NCI-H2107 (cell line): ENCODE data around the gene STOX1.
A peak's percentile ranks its signal among the peaks of the same experiment; 100 is the strongest.
"Not testable (repeated sequence)": the region's sequence is repeated elsewhere in the genome, so short reads cannot be mapped to it uniquely, and the experiment has no call there.

ENCODE experiments used
- DNase-seq: peaks from one replicate; lab custom pipeline; 2025; lab: John Stamatoyannopoulos, UW

The STOX1 gene

GRCh38 chr10:68829952-68830351, 2.6 kb downstream of the STOX1 start:
- no peak for DNase-seq

GRCh38 chr10:68831961-68832455, 4.7 kb downstream of the STOX1 start:
- DNase-seq, result no peak

- DNase-seq, result no peak
Measured at GRCh38 chr10:68832601-68833000, 5.3 kb downstream of the STOX1 start.

- no peak for DNase-seq
Measured at GRCh38 chr10:68837626-68838322, 10.4 kb downstream of the STOX1 start.

GRCh38 chr10:68840650-68841049, 13.3 kb downstream of the STOX1 start:
- not testable (repeated sequence) for DNase-seq

- no peak for DNase-seq
Measured at GRCh38 chr10:68848281-68848680, 20.9 kb downstream of the STOX1 start.

GRCh38 chr10:68848806-68849205, 21.5 kb downstream of the STOX1 start:
- DNase-seq, result no peak

- DNase-seq, result no peak
Measured at GRCh38 chr10:68856352-68856751, 29.0 kb downstream of the STOX1 start.

GRCh38 chr10:68857005-68857404, 29.7 kb downstream of the STOX1 start:
- no peak for DNase-seq

- no peak for DNase-seq
Measured at GRCh38 chr10:68861253-68861652, 33.9 kb downstream of the STOX1 start.

- no peak for DNase-seq
Measured at GRCh38 chr10:68864611-68865010, 37.3 kb downstream of the STOX1 start.

- not testable (repeated sequence) for DNase-seq
Measured at GRCh38 chr10:68868173-68868572, 40.8 kb downstream of the STOX1 start.

GRCh38 chr10:68869623-68870022, 42.3 kb downstream of the STOX1 start:
- DNase-seq, result no peak

- no peak for DNase-seq
Measured at GRCh38 chr10:68870061-68870460, 42.7 kb downstream of the STOX1 start.

- no peak for DNase-seq
Measured at GRCh38 chr10:68870545-68871104, 43.3 kb downstream of the STOX1 start.

GRCh38 chr10:68871105-68871711, 43.9 kb downstream of the STOX1 start:
- DNase-seq, result no peak

GRCh38 chr10:68871731-68872342, 44.5 kb downstream of the STOX1 start:
- peak; percentile 82 for DNase-seq

- DNase-seq, result no peak
Measured at GRCh38 chr10:68876246-68877138, 49.2 kb downstream of the STOX1 start.

- no peak for DNase-seq
Measured at GRCh38 chr10:68877482-68878110, 50.3 kb downstream of the STOX1 start.

GRCh38 chr10:68878496-68878895, 51.2 kb downstream of the STOX1 start:
- DNase-seq, result no peak

GRCh38 chr10:68879628-68880027, 52.3 kb downstream of the STOX1 start:
- DNase-seq, result no peak
